NOMO-1 treated with DMSO at 0.1 percent for 48 hours (cell line): ENCODE measurements around the gene PAK1.
"Not testable (repeated sequence)": the region's sequence is repeated elsewhere in the genome, so short reads cannot be mapped to it uniquely, and the experiment has no call there.

Experiments
- DNase-seq: peaks from one replicate; lab custom pipeline; 2025; ENCODE audit not compliant: unreplicated experiment; lab: John Stamatoyannopoulos, UW

PAK1 gene

GRCh38 chr11:77312107-77312506 is 161.8 kb downstream of the PAK1 start:
- DNase-seq = no peak

GRCh38 chr11:77311701-77312100 is 162.2 kb downstream of the PAK1 start:
- DNase-seq = no peak

GRCh38 chr11:77310721-77311120 is 163.2 kb downstream of the PAK1 start:
- DNase-seq = no peak

GRCh38 chr11:77309401-77310085 is 164.4 kb downstream of the PAK1 start:
- no peak for DNase-seq

GRCh38 chr11:77308838-77309237 is 165.1 kb downstream of the PAK1 start:
- no peak for DNase-seq

- no peak for DNase-seq
Measured at GRCh38 chr11:77303328-77303727, 170.6 kb downstream of the PAK1 start.

GRCh38 chr11:77302752-77303151 is 171.1 kb downstream of the PAK1 start:
- no peak for DNase-seq

- no peak for DNase-seq
Measured at GRCh38 chr11:77301510-77301909, 172.4 kb downstream of the PAK1 start, which contains the start of gene GDPD4. TSS of gene GDPD4 (minus strand) at chr11:77301686. CDS start at chr11:77285137, 16,549 bp downstream.

GRCh38 chr11:77300695-77301094 is 173.2 kb downstream of the PAK1 start:
- no peak for DNase-seq

- not testable (repeated sequence) for DNase-seq
Measured at GRCh38 chr11:77300028-77300427, 173.9 kb downstream of the PAK1 start.

GRCh38 chr11:77299528-77299993 is 174.3 kb downstream of the PAK1 start:
- DNase-seq = no peak

GRCh38 chr11:77294040-77294439 is 179.9 kb downstream of the PAK1 start:
- no peak for DNase-seq

- no peak for DNase-seq
Measured at GRCh38 chr11:77289737-77290136, 184.2 kb downstream of the PAK1 start.

- DNase-seq = no peak
Measured at GRCh38 chr11:77287615-77288273, 186.2 kb downstream of the PAK1 start.

- no peak for DNase-seq
Measured at GRCh38 chr11:77287136-77287535, 186.8 kb downstream of the PAK1 start.

GRCh38 chr11:77284476-77285468 is 189.1 kb downstream of the PAK1 start:
- no peak for DNase-seq

GRCh38 chr11:77283101-77283500 is 190.8 kb downstream of the PAK1 start:
- no peak for DNase-seq

GRCh38 chr11:77278595-77279506 is 195.0 kb downstream of the PAK1 start:
- DNase-seq = no peak

GRCh38 chr11:77276271-77276670 is 197.6 kb downstream of the PAK1 start:
- no peak for DNase-seq
